Measurements from ENCODE around the gene TAX1BP1.

Gene TAX1BP1

GRCh38 chr7:27812706-27813105 is 72.7 kb downstream of the TAX1BP1 start:
- H3K4me3 ChIP-seq (ENCODE audit: low read depth, low read length) = no peak overlapping the region
- no peaks in the 10 kb centered on the region for H3K9me3 ChIP-seq (ENCODE audit: control insufficient read depth, insufficient read depth, low read length)
- H3K9ac ChIP-seq (ENCODE audit: low read depth, low read length) = no peak overlapping the region
- no peak overlapping the region for H3K27ac ChIP-seq (ENCODE audit: low read depth, low read length)
- H3K4me1 ChIP-seq (ENCODE audit: control insufficient read depth, insufficient read depth, low read length) = no peaks in the 10 kb centered on the region
- no peaks in the 10 kb centered on the region for H3K27me3 ChIP-seq (ENCODE audit: control insufficient read depth, insufficient read depth, low read length)
- H3K36me3 ChIP-seq (ENCODE audit: control insufficient read depth, insufficient read depth, low read length) = peaks cover 12% of the 10 kb centered on the region

GRCh38 chr7:27822245-27822644 is 82.3 kb downstream of the TAX1BP1 start:
- H3K27me3 ChIP-seq (ENCODE audit: control insufficient read depth, insufficient read depth, low read length) = no peaks in the 10 kb centered on the region
- H3K36me3 ChIP-seq (ENCODE audit: control insufficient read depth, insufficient read depth, low read length) = 0 out of 2 replicates have a peak, but pooled peaks cover 3% of the 10 kb centered on the region
- no peaks in the 10 kb centered on the region for H3K4me1 ChIP-seq (ENCODE audit: control insufficient read depth, insufficient read depth, low read length)
- H3K9ac ChIP-seq (ENCODE audit: low read depth, low read length) = no peak overlapping the region
- H3K9me3 ChIP-seq (ENCODE audit: control insufficient read depth, insufficient read depth, low read length) = no peaks in the 10 kb centered on the region
- H3K4me3 ChIP-seq (ENCODE audit: low read depth, low read length) = no peak overlapping the region
- no peak overlapping the region for H3K27ac ChIP-seq (ENCODE audit: low read depth, low read length)

- Histone ChIP-seq H3K9ac (ENCODE audit: low read depth, low read length) (no peak overlapping the region), H3K4me1 (ENCODE audit: control insufficient read depth, insufficient read depth, low read length) (no peaks in the 10 kb centered on the region), H3K27ac (ENCODE audit: low read depth, low read length) (no peak overlapping the region), H3K27me3 (ENCODE audit: control insufficient read depth, insufficient read depth, low read length) (no peaks in the 10 kb centered on the region), H3K9me3 (ENCODE audit: control insufficient read depth, insufficient read depth, low read length) (no peaks in the 10 kb centered on the region), H3K4me3 (ENCODE audit: low read depth, low read length) (no peak overlapping the region), H3K36me3 (ENCODE audit: control insufficient read depth, insufficient read depth, low read length) (peaks cover 16% of the 10 kb centered on the region)
Measured at GRCh38 chr7:27825891-27826290, 85.9 kb downstream of the TAX1BP1 start.

GRCh38 chr7:27826357-27826756 is 86.4 kb downstream of the TAX1BP1 start:
- Histone ChIP-seq H3K27me3 (ENCODE audit: control insufficient read depth, insufficient read depth, low read length) (no peaks in the 10 kb centered on the region), H3K4me1 (ENCODE audit: control insufficient read depth, insufficient read depth, low read length) (no peaks in the 10 kb centered on the region), H3K36me3 (ENCODE audit: control insufficient read depth, insufficient read depth, low read length) (peaks cover 16% of the 10 kb centered on the region), H3K27ac (ENCODE audit: low read depth, low read length) (no peak overlapping the region), H3K9ac (ENCODE audit: low read depth, low read length) (no peak overlapping the region), H3K9me3 (ENCODE audit: control insufficient read depth, insufficient read depth, low read length) (no peaks in the 10 kb centered on the region), H3K4me3 (ENCODE audit: low read depth, low read length) (no peak overlapping the region)

GRCh38 chr7:27834179-27834921 is 94.4 kb downstream of the TAX1BP1 start:
- H3K4me1 ChIP-seq (ENCODE audit: control insufficient read depth, insufficient read depth, low read length) = no peaks in the 10 kb centered on the region
- H3K9ac ChIP-seq (ENCODE audit: low read depth, low read length) = no peak overlapping the region
- H3K36me3 ChIP-seq (ENCODE audit: control insufficient read depth, insufficient read depth, low read length) = peaks cover 14% of the 10 kb centered on the region
- no peaks in the 10 kb centered on the region for H3K9me3 ChIP-seq (ENCODE audit: control insufficient read depth, insufficient read depth, low read length)
- no peak overlapping the region for H3K27ac ChIP-seq (ENCODE audit: low read depth, low read length)
- no peaks in the 10 kb centered on the region for H3K27me3 ChIP-seq (ENCODE audit: control insufficient read depth, insufficient read depth, low read length)
- no peak overlapping the region for H3K4me3 ChIP-seq (ENCODE audit: low read depth, low read length)

- Histone ChIP-seq H3K9me3 (ENCODE audit: control insufficient read depth, insufficient read depth, low read length) (no peaks in the 10 kb centered on the region), H3K27me3 (ENCODE audit: control insufficient read depth, insufficient read depth, low read length) (no peaks in the 10 kb centered on the region), H3K27ac (ENCODE audit: low read depth, low read length) (no peak overlapping the region), H3K4me3 (ENCODE audit: low read depth, low read length) (no peak overlapping the region), H3K4me1 (ENCODE audit: control insufficient read depth, insufficient read depth, low read length) (no peaks in the 10 kb centered on the region), H3K36me3 (ENCODE audit: control insufficient read depth, insufficient read depth, low read length) (peaks cover 22% of the 10 kb centered on the region), H3K9ac (ENCODE audit: low read depth, low read length) (no peak overlapping the region)
Measured at GRCh38 chr7:27835376-27835775, 95.4 kb downstream of the TAX1BP1 start.

- peaks cover 24% of the 10 kb centered on the region for H3K36me3 ChIP-seq (ENCODE audit: control insufficient read depth, insufficient read depth, low read length)
Measured at GRCh38 chr7:27836536-27836935, 96.6 kb downstream of the TAX1BP1 start.

GRCh38 chr7:27839099-27839498 is 99.1 kb downstream of the TAX1BP1 start:
- H3K9me3 ChIP-seq (ENCODE audit: control insufficient read depth, insufficient read depth, low read length) = no peaks in the 10 kb centered on the region
- H3K36me3 ChIP-seq (ENCODE audit: control insufficient read depth, insufficient read depth, low read length) = peaks cover 10% of the 10 kb centered on the region; the same call in 1 of the 2 replicates
- no peaks in the 10 kb centered on the region for H3K27me3 ChIP-seq (ENCODE audit: control insufficient read depth, insufficient read depth, low read length)
- no peak overlapping the region for H3K4me3 ChIP-seq (ENCODE audit: low read depth, low read length)
- H3K27ac ChIP-seq (ENCODE audit: low read depth, low read length) = no peak overlapping the region
- H3K4me1 ChIP-seq (ENCODE audit: control insufficient read depth, insufficient read depth, low read length) = peaks cover 18% of the 10 kb centered on the region
- no peak overlapping the region for H3K9ac ChIP-seq (ENCODE audit: low read depth, low read length)

More at GRCh38 chr7:27836536-27836935, 96.6 kb downstream of the TAX1BP1 start:
- no peak overlapping the region for H3K9ac ChIP-seq (ENCODE audit: low read depth, low read length)
- peaks cover 1% of the 10 kb centered on the region; the same call in 1 of the 2 replicates for H3K4me1 ChIP-seq (ENCODE audit: control insufficient read depth, insufficient read depth, low read length)
- H3K27ac ChIP-seq (ENCODE audit: low read depth, low read length) = no peak overlapping the region
- H3K9me3 ChIP-seq (ENCODE audit: control insufficient read depth, insufficient read depth, low read length) = no peaks in the 10 kb centered on the region
- H3K27me3 ChIP-seq (ENCODE audit: control insufficient read depth, insufficient read depth, low read length) = no peaks in the 10 kb centered on the region
- no peak overlapping the region for H3K4me3 ChIP-seq (ENCODE audit: low read depth, low read length)

GRCh38 chr7:27840313-27840712 is 100.4 kb downstream of the TAX1BP1 start:
- Histone ChIP-seq H3K36me3 (ENCODE audit: control insufficient read depth, insufficient read depth, low read length) (peaks cover 10% of the 10 kb centered on the region; the same call in 1 of the 2 replicates), H3K9ac (ENCODE audit: low read depth, low read length) (no peak overlapping the region), H3K4me3 (ENCODE audit: low read depth, low read length) (no peak overlapping the region), H3K9me3 (ENCODE audit: control insufficient read depth, insufficient read depth, low read length) (no peaks in the 10 kb centered on the region), H3K27ac (ENCODE audit: low read depth, low read length) (no peak overlapping the region), H3K27me3 (ENCODE audit: control insufficient read depth, insufficient read depth, low read length) (no peaks in the 10 kb centered on the region), H3K4me1 (ENCODE audit: control insufficient read depth, insufficient read depth, low read length) (peaks cover 18% of the 10 kb centered on the region)

- H3K9ac ChIP-seq (ENCODE audit: low read depth, low read length) = no peak overlapping the region
- H3K4me3 ChIP-seq (ENCODE audit: low read depth, low read length) = no peak overlapping the region
- H3K27me3 ChIP-seq (ENCODE audit: control insufficient read depth, insufficient read depth, low read length) = no peaks in the 10 kb centered on the region
- peaks cover 18% of the 10 kb centered on the region for H3K4me1 ChIP-seq (ENCODE audit: control insufficient read depth, insufficient read depth, low read length)
- no peak overlapping the region for H3K27ac ChIP-seq (ENCODE audit: low read depth, low read length)
- peaks cover 10% of the 10 kb centered on the region; the same call in 1 of the 2 replicates for H3K36me3 ChIP-seq (ENCODE audit: control insufficient read depth, insufficient read depth, low read length)
- H3K9me3 ChIP-seq (ENCODE audit: control insufficient read depth, insufficient read depth, low read length) = no peaks in the 10 kb centered on the region
Measured at GRCh38 chr7:27840760-27841364, 100.9 kb downstream of the TAX1BP1 start.

- Histone ChIP-seq H3K36me3 (ENCODE audit: control insufficient read depth, insufficient read depth, low read length) (peaks cover 10% of the 10 kb centered on the region; the same call in 1 of the 2 replicates), H3K4me3 (ENCODE audit: low read depth, low read length) (no peak overlapping the region), H3K27me3 (ENCODE audit: control insufficient read depth, insufficient read depth, low read length) (no peaks in the 10 kb centered on the region)
Measured at GRCh38 chr7:27842094-27842692, 102.2 kb downstream of the TAX1BP1 start.

More at GRCh38 chr7:27842094-27842692, 102.2 kb downstream of the TAX1BP1 start:
- no peak overlapping the region for H3K9ac ChIP-seq (ENCODE audit: low read depth, low read length)
- H3K4me1 ChIP-seq (ENCODE audit: control insufficient read depth, insufficient read depth, low read length) = peaks cover 18% of the 10 kb centered on the region
- H3K27ac ChIP-seq (ENCODE audit: low read depth, low read length) = no peak overlapping the region
- no peaks in the 10 kb centered on the region for H3K9me3 ChIP-seq (ENCODE audit: control insufficient read depth, insufficient read depth, low read length)

Measured in HUES48 (cell line).